GM20000 (cell line): Measurements from ENCODE around the gene F5.

ENCODE experiments used
- DNase-seq: peaks from one replicate; pipeline ENCODE4 v3.0.0; 2012; ENCODE audit warnings: low spot score
- TF ChIP-seq, protein P1 (sequence below): IDR thresholded peaks from 2 replicates; pipeline ENCODE4 v1.5.1; 2012; ENCODE audit warnings: mild to moderate bottlenecking, control low read depth; ENCODE audit errors: extremely low read depth, missing control alignments

F5 gene

DNA sequence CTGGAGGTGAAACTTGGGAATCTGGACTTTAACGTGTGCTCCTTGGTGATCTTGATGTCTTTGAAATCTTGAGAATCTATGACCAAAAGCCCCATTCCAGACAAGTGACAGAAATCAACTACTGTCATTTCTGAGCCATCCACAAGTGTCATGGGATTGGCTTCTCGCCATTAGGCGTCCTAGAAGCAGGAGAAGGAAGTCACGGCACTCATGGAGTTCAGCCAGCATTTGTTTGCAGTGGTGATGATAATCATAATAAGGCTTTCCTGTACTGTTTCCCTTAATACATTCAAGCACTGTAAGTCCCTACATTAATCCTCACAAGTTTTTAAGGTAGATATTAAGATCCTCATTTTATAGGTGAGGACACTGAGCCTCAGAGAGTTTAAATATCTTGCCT, 11.9 kb downstream of the F5 start:
- DNase-seq: no peak
- TF ChIP-seq, protein P1, sequence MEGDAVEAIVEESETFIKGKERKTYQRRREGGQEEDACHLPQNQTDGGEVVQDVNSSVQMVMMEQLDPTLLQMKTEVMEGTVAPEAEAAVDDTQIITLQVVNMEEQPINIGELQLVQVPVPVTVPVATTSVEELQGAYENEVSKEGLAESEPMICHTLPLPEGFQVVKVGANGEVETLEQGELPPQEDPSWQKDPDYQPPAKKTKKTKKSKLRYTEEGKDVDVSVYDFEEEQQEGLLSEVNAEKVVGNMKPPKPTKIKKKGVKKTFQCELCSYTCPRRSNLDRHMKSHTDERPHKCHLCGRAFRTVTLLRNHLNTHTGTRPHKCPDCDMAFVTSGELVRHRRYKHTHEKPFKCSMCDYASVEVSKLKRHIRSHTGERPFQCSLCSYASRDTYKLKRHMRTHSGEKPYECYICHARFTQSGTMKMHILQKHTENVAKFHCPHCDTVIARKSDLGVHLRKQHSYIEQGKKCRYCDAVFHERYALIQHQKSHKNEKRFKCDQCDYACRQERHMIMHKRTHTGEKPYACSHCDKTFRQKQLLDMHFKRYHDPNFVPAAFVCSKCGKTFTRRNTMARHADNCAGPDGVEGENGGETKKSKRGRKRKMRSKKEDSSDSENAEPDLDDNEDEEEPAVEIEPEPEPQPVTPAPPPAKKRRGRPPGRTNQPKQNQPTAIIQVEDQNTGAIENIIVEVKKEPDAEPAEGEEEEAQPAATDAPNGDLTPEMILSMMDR: no peak

DNA sequence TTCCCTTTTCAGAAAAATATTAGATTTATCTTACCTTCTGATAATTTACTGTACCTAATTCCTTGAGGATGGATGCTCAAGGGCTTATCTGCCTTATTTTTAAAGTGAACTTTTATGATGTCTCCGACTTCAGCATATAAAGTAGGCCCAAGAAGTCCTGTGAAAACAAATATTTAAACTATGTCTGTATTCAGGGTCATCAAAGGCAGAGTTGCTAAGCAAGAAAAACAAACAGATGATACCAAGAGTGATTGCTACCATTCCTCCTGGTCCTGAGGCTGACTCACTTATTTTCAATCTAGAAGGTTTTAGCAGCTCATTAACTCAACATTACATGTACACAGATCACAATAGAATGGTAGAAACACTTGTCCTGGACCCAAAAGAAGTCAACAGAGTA, 14.1 kb downstream of the F5 start:
- TF ChIP-seq, protein P1: no peak
- DNase-seq: no peak

DNA sequence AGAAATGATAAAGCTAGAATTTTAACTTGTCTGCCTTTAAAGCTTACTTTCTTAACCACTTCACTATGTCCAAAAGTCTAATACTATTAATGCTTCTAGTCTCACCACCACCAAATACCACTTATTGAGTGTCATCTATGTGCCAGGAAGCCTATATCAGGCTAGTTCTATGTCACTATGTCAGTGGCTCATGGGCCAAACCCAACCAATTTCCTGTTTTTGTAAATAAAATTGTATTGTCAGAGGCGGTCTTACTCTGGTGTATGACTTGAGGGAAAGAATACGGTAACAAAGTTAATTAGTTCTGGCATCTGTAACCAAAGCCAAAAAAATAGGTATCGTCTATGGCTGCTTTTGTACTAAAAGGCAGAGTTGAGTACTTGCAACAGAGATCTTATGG, 14.8 kb downstream of the F5 start:
- TF ChIP-seq, protein P1: no peak
- no peak for DNase-seq

DNA sequence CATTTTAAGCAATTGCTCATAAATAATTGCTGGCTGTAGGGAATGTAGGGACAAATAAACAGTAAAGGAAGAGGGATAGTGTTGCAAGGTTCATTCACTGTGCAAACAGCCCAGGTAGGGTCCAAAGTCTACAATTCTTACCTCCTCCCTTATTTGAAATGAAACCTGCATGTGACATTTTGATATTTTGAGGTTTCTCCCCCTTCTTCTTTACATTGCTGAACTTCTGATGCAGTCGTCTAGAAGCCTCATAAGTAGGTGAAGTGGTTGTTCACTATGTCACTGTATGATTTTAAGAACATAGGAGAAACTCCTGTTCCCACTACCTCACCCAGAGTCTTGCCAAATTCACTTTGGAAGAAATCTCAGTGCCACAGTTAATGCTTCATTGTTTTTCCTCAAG, 16.1 kb downstream of the F5 start:
- TF ChIP-seq, protein P1: no peak
- DNase-seq: no peak

DNA sequence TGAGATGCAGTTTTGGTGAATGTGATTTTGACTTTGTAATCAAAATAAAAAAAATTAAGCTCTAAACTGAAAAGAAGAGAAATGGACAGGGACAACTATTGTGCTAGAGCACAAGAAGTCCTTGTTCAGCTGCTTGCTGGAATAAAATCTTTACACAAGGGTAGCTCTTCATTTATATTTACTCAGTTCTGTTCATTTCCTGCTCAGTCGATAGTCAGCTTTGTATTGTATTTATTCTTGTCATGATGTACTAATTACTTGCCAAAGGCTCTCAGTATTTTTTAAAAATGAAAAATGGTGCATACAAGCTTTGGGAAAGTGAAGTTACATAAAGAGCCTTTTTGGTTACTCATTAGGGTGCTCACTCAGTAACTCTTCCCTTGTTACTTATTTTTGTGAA, 17.8 kb downstream of the F5 start:
- TF ChIP-seq, protein P1: no peak
- no peak for DNase-seq

DNA sequence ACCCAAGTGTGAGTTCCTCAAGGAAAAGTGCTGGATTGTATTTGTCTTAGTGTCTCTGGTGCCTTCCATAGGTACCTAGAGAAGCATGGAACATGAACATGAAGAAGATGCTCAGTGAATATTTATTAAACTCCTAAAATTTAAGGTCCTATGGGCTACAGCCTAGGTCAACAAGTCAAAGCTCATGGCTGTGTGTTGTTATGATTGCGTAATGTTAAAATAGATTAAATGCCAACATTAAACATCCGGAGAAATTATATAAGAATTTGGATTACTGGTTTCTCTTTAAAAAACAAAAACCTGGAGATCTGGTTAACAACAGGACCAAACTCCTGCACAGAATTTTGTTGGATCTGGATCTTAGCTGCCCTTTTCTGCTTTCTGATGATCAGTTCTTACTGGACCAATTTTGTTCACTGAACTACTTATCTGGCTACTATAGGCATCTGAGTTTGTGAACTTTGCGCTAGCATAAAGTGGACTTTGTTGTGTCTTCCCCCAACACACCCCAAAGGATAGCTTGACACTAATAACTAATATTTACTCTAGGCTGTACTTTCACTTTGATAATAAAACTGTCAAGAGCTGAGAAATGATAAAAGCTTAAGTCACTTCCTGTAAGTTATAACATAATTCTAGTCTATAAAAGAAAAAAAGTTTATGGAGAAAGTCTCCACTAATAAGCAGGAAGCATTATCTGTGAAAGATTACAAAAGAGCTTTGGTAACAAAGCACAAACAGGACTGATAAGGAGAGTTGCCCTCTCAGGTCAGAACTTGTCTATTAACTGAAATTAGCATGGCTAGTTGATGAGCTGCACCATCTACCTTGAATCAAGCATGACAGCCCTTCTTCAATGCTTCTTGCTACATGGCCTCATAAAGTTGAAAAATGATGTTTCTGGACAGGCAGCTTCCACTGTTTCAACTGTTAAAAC, 20.7 kb downstream of the F5 start:
- TF ChIP-seq, protein P1: no peak

DNA sequence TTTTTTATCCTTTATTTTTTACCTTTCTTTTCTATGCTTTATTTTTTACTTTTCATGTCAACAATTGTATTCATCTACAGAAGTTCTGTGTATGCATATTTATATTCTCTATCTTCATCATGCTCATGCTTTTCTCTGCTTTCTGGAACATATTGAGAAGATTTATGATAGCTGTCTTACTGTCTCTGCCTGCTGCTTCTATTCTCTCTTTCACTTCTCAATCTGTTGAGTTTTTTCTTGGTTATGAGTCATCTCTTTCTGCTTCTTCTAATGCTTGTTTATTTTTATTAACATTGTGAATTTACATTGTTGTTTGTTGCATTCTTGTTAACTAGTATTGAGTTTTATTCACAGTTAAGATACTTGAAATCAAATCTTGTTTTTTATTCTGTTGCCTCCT, 22.6 kb downstream of the F5 start:
- no peak for DNase-seq
- TF ChIP-seq, protein P1: no peak

More for the DNA sequence above, 20.7 kb downstream of the F5 start:
- no peak for DNase-seq
